ENCODE results near the gene SLC19A1.
"Not testable (repeated sequence)": the region's sequence is repeated elsewhere in the genome, so short reads cannot be mapped to it uniquely, and the experiment has no call there.

DNA sequence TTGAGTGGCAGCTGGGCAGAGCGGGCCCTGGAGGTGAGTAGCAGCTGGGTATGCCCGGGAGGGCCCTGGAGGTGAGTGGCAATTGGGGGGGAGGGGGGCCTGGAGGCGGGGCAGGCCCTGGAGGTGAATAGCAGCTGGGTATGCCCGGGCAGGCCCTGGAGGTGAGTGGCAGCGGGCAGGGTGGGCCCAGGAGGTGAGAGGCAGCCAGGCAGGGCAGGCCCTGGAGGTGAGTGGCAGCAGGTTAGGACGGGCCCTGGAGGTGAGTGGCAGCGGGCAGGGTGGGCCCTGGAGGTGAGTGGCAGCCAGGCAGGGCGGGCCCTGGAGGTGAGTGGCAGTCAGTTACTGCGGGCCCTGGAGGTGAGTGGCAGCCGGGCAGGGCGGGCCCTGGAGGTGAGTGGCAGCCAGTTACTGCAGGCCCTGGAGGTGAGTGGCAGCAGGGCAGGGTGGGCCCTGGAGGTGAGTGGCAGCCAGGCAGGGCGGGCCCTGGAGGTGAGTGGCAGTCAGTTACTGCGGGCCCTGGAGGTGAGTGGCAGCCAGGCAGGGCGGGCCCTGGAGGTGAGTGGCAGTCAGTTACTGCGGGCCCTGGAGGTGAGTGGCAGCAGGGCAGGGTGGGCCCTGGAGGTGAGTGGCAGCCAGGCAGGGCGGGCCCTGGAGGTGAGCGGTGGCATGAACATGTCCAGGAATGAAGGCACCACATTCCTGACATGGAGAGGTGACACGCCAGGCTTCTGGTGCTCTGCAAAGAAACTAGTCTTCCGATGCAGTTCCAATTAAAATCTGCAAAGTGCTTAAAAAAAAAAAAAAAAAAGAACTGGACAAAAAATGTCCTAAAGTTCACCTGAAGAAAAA lies 14.9 kb downstream of the SLC19A1 start:
- not testable (repeated sequence) for TF ChIP-seq POLR2A, CTCF, EP300 (IDR thresholded peaks at IDR 0.05)
